HEK293T (cell line): ENCODE results near the gene CCL27.

Source experiments
- ARNT ChIP-seq: fragments of 450-650 bp; IDR thresholded peaks from 2 replicates; pipeline ENCODE4 v1.6.1; 2017; ENCODE audit warnings: mild to moderate bottlenecking
- ELF4 ChIP-seq: fragments of 450-650 bp; IDR thresholded peaks from 2 replicates; pipeline ENCODE4 v1.6.1; 2017; ENCODE audit warnings: antibody characterized with exemption
- FOXM1 ChIP-seq: fragments of 450-650 bp; IDR thresholded peaks from 2 replicates; pipeline ENCODE4 v1.6.1; 2017; ENCODE audit warnings: mild to moderate bottlenecking, borderline replicate concordance
- NFRKB ChIP-seq: fragments of 450-650 bp; IDR thresholded peaks from 2 replicates; pipeline ENCODE4 v1.6.1; 2016; ENCODE audit warnings: mild to moderate bottlenecking, moderate library complexity
- PKNOX1 ChIP-seq: fragments of 450-650 bp; IDR thresholded peaks from 2 replicates; pipeline ENCODE4 v1.6.1; 2016
- SP1 ChIP-seq: fragments of 450-650 bp; IDR thresholded peaks from 2 replicates; pipeline ENCODE4 v1.6.1; 2017
- SUZ12 ChIP-seq: fragments of 450-650 bp; IDR thresholded peaks from 2 replicates; pipeline ENCODE4 v1.6.1; 2016; ENCODE audit warnings: mild to moderate bottlenecking

DNA sequence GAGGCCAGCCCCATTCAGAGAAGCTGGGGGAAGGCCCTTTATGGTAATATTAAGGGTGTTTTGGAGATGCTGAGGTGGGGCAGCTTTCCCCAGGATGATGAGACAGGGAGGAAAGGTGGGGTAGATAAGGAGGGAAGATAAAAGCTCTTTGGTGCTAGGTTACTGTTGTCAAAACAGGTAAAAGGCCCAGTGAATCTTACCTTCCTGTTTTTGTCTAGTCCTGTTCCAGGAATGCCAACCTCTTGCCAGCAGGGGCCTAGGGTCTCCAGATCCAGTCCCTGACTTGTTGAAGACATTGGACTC lies 797 bp upstream of the CCL27 start:
- no peak for TF ChIP-seq PKNOX1
- no peak for TF ChIP-seq SUZ12
- TF ChIP-seq ARNT: no peak
- TF ChIP-seq ELF4: no peak
- TF ChIP-seq SP1: no peak
- TF ChIP-seq FOXM1: no peak
- no peak for TF ChIP-seq NFRKB
